Measurements from ENCODE around the gene WDR35.

The WDR35 gene

DNA sequence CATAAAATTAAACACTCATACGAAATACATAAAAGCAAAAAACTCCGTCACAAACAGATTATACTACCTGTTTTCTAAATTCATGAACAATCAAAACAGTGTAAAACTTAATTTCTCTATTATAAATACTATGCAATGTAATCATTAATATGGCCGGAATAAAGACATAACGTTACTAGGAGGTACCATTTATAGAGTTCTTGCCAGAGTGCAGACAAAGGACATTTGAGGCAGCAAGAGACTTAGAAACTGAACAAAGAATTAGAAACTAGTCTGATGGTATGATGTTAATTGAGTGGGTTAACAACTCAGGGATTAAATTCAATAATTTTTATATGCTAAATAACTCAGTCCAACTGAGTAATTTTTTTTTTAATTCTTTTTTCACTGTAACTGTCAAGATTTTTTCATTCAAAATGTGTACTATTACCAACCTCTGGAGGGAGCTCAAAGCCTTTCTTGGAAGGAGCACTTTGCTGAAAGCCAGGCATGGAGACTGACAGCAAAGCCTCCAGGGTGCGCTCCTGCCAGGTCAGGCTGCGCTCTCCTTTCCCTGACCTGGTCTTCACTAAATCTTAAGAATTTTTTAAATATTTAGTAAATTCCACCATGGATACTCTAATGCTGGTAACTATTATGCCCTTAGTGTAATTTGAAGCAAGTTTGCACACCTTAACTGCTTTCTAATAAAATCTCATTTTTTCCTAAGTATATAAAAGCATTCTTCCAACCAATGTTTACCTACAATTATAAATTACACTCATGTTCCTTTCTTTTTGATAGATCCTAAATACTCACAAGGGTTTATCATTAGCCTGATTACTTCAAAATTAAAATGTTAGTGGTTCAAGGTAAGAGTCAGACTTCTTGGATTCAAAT lies 34.1 kb downstream of the WDR35 start:
- no peak overlapping the region for H3K4me3 ChIP-seq (ENCODE audit: low read depth, low read length)
- DNase-seq (ENCODE audit: low read depth): peak; percentile 72
- in situ Hi-C loops (cut with HindIII; ENCODE audit: low sequenced_read_pairs): no loop called here
- TF ChIP-seq, protein P1, sequence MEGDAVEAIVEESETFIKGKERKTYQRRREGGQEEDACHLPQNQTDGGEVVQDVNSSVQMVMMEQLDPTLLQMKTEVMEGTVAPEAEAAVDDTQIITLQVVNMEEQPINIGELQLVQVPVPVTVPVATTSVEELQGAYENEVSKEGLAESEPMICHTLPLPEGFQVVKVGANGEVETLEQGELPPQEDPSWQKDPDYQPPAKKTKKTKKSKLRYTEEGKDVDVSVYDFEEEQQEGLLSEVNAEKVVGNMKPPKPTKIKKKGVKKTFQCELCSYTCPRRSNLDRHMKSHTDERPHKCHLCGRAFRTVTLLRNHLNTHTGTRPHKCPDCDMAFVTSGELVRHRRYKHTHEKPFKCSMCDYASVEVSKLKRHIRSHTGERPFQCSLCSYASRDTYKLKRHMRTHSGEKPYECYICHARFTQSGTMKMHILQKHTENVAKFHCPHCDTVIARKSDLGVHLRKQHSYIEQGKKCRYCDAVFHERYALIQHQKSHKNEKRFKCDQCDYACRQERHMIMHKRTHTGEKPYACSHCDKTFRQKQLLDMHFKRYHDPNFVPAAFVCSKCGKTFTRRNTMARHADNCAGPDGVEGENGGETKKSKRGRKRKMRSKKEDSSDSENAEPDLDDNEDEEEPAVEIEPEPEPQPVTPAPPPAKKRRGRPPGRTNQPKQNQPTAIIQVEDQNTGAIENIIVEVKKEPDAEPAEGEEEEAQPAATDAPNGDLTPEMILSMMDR (IDR thresholded peaks at IDR 0.05; ENCODE audit: low read depth, low read length, missing control alignments): peak; percentile 85

DNA sequence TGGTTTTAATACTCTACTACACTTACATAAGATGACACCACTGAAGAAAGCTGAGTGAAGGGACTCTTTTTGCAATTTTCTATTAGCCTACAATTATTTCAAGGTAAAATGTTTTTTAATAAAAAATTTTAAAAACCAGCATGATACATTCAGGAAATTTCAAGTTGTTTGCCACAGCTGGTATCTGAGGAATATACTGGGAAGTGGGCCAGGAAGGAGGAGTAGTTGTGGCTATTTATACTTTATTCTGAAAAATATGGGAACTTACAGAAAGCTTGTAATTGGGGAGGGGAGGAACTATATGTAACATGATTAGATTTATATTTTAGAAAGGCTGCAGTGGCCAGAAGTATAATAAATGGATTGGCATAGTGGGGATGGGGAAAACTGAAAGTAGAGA lies 40.8 kb downstream of the WDR35 start:
- no peak overlapping the region for H3K4me3 ChIP-seq (ENCODE audit: low read depth, low read length)
- peak; percentile 48 for DNase-seq (ENCODE audit: low read depth)
- TF ChIP-seq, protein P1 (IDR thresholded peaks at IDR 0.05; ENCODE audit: low read depth, low read length, missing control alignments): no peak
- in situ Hi-C loops (cut with HindIII; ENCODE audit: low sequenced_read_pairs): loop anchor here (5.0 kb wide), 1 partner anchor 73 kb away; no protein-coding TSS in a partner anchor

DNA sequence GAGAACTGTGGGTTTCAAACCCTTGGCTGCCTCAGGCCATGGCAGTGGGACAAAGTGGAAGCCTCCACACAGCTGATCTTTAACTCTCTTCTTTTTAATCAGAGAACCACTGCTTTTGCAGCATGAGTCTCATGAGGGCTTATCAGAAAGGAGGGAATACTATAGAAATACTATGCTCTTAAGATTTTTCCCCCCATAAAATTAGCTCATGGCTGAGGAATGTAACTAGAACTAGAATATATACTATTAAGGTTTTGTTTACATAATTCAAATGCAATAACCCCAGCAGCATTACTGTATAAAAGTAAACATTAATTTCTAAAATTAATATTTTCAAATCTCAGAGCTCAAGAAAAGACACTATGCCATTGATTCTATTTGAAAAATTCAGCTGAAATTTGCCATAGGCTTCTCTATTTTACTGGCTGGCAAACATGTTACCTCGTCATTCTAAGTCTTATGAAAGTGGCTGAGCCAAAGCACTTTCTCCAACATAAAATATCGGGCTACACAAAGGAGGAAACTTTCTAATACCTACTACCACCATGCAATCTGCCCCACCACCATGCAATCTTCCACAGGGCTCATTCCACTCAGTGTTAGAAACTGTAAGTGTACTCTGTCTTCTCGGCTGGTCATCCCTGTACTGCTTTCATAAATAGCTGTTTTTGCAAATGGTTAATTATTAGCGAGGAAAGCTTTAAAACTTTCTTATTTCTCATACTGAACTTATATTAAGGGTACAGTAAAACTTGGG lies 42.5 kb downstream of the WDR35 start:
- in situ Hi-C loops (cut with HindIII; ENCODE audit: low sequenced_read_pairs): loop anchor here (5.0 kb wide), 1 partner anchor 75 kb away; no protein-coding TSS in a partner anchor
- DNase-seq (ENCODE audit: low read depth): no peak
- H3K4me3 ChIP-seq (ENCODE audit: low read depth, low read length): no peak overlapping the region
- TF ChIP-seq, protein P1 (IDR thresholded peaks at IDR 0.05; ENCODE audit: low read depth, low read length, missing control alignments): no peak

DNA sequence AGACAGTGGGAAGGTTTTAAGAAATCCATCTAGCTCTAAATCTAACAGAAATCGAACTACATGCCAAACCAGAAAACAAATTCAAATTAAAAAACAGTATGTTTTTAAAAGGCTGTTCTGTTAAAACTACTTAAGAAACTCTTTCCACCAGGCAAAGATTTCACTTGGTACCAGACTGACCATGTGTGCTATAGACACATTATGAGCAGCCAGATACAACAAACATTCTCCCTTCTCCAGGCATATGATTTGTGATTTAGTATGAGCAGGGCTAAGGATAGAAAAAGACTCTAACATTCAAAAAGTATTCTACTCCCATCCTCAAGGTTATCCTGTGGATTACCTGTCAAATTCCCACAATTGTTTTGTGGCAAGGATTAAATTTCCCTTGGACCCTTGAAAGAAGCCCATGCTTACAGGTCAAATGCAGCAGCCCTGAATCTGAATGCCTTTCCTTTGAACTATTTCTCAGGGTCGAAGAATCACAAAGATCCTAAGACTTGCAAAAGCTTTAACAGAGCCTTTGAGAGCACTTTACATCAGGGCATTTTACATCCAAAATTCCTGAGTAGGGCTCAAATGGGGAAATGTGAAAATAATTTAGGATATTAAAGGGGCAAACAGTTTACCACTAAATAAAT lies 45.6 kb downstream of the WDR35 start:
- in situ Hi-C loops (cut with HindIII; ENCODE audit: low sequenced_read_pairs): no loop called here
- DNase-seq (ENCODE audit: low read depth): no peak

DNA sequence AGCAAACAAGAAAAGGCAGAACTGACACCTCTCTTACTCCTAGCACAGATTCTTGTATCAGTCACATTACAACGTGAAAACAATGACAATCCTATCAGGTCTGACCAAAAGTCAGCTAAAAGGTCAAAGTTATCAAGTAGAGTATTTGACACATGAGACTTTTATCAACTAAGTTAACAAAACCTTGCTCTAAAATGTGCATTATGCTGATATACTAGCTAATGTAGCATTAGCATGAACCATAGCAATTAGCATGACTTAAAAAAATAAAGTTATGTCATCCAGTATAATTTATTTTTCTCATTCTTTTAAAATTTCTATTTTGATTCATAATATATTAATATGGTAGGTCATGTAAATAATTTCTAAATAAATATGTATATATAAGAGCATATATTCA lies 46.7 kb downstream of the WDR35 start:
- in situ Hi-C loops (cut with HindIII; ENCODE audit: low sequenced_read_pairs): no loop called here
- TF ChIP-seq, protein P1 (IDR thresholded peaks at IDR 0.05; ENCODE audit: low read depth, low read length, missing control alignments): no peak
- H3K4me3 ChIP-seq (ENCODE audit: low read depth, low read length): no peak overlapping the region

More for the DNA sequence above, 45.6 kb downstream of the WDR35 start:
- no peak overlapping the region for H3K4me3 ChIP-seq (ENCODE audit: low read depth, low read length)
- TF ChIP-seq, protein P1 (IDR thresholded peaks at IDR 0.05; ENCODE audit: low read depth, low read length, missing control alignments): no peak

DNA sequence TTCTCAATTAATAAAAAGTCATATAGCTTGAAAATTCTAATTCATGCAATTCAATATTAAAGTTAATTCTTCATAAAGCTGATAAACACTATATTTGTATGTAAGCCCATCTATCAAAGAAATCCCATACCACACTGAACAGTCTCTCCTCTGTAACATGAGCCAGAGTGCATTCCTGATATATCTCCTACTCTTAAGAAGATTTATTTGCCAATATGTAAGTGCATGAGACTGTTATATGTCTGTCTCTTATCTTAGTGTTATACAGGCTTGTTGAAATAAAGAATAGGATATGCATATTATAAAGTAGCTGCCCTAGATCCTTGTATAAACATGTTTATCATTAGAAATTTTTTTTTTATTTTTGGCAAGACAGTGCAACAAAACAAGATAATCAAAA lies 47.7 kb downstream of the WDR35 start:
- TF ChIP-seq, protein P1 (IDR thresholded peaks at IDR 0.05; ENCODE audit: low read depth, low read length, missing control alignments): no peak
- DNase-seq (ENCODE audit: low read depth): no peak
- H3K4me3 ChIP-seq (ENCODE audit: low read depth, low read length): no peak overlapping the region
- in situ Hi-C loops (cut with HindIII; ENCODE audit: low sequenced_read_pairs): no loop called here

More for the DNA sequence above, 46.7 kb downstream of the WDR35 start:
- DNase-seq (ENCODE audit: low read depth): no peak

All from astrocyte of the cerebellum (primary cell).